GM18517 (cell line): ENCODE results near the gene RRP9.

Experiments used
- ATAC-seq: cut with Tn5 transposase; IDR thresholded peaks from one replicate; pipeline ENCODE4 v1.9.1; 2021; ENCODE audit warnings: mild to moderate bottlenecking, moderate library complexity; ENCODE audit not compliant: unreplicated experiment

Gene RRP9

GRCh38 chr3:51958603-51959521 lies 17.2 kb upstream of the RRP9 start:
- no peak for ATAC-seq

- no peak for ATAC-seq
These were observed 16.0 kb upstream of the RRP9 start for GRCh38 chr3:51957520-51958205.

GRCh38 chr3:51955893-51956770 lies 14.4 kb upstream of the RRP9 start:
- ATAC-seq = no peak

- no peak for ATAC-seq
These were observed 13.6 kb upstream of the RRP9 start, which contains the start of gene GPR62 for GRCh38 chr3:51955175-51955892. GPR62 (plus strand) TSS chr3:51955381; CDS start chr3:51955653, 272 bp downstream.

- no peak for ATAC-seq
These were observed 13.0 kb upstream of the RRP9 start for GRCh38 chr3:51954713-51955112.

GRCh38 chr3:51954105-51954504 lies 12.4 kb upstream of the RRP9 start:
- ATAC-seq = no peak

GRCh38 chr3:51953445-51953844 lies 11.7 kb upstream of the RRP9 start:
- ATAC-seq = no peak

GRCh38 chr3:51950899-51951298 lies 9.2 kb upstream of the RRP9 start:
- no peak for ATAC-seq

GRCh38 chr3:51949121-51949520 lies 7.4 kb upstream of the RRP9 start:
- ATAC-seq = no peak

- no peak for ATAC-seq
These were observed 6.4 kb upstream of the RRP9 start for GRCh38 chr3:51948016-51948580.

GRCh38 chr3:51947215-51947900 lies 5.7 kb upstream of the RRP9 start:
- ATAC-seq = no peak

- no peak for ATAC-seq
These were observed 5.1 kb upstream of the RRP9 start for GRCh38 chr3:51946796-51947195.

GRCh38 chr3:51945926-51946705 lies 4.4 kb upstream of the RRP9 start:
- ATAC-seq = no peak

- no peak for ATAC-seq
These were observed 3.5 kb upstream of the RRP9 start for GRCh38 chr3:51945031-51945840.

GRCh38 chr3:51944451-51945021 lies 2.8 kb upstream of the RRP9 start:
- ATAC-seq = no peak

- no peak for ATAC-seq
These were observed 2.0 kb upstream of the RRP9 start for GRCh38 chr3:51943451-51944391.
